ACC112 (cell line): ENCODE measurements around the gene PRKCSH.
"Not testable (repeated sequence)": the region's sequence is repeated elsewhere in the genome, so short reads cannot be mapped to it uniquely, and the experiment has no call there.

Source experiments
- H2AFZ ChIP-seq: fragments of 200-600 bp; sonication (generic); one replicate; pipeline ENCODE4 v1.6.0; 2017; ENCODE audit warnings: antibody characterized with exemption, low read length; ENCODE audit not compliant: unreplicated experiment
- H3K27ac ChIP-seq: fragments of 200-600 bp; sonication (generic); 2 replicates; pipeline ENCODE4 v1.5.1; 2014; ENCODE audit warnings: low read depth, mild to moderate bottlenecking, antibody characterized with exemption, low read length, moderate library complexity
- H3K27me3 ChIP-seq: fragments of 200-600 bp; sonication (generic); 2 replicates; pipeline ENCODE4 v1.6.1; 2014; ENCODE audit warnings: mild to moderate bottlenecking, antibody characterized with exemption, low read length, moderate library complexity, mixed read lengths; ENCODE audit not compliant: insufficient read depth
- H3K36me3 ChIP-seq: fragments of 200-600 bp; sonication (generic); 2 replicates; pipeline ENCODE4 v1.6.1; 2016; ENCODE audit warnings: mild to moderate bottlenecking, antibody characterized with exemption, low read length, moderate library complexity, mixed read lengths; ENCODE audit not compliant: insufficient read depth
- H3K4me1 ChIP-seq: fragments of 200-600 bp; sonication (generic); one replicate; pipeline ENCODE4 v1.6.1; 2016; ENCODE audit warnings: low read length, mixed read lengths; ENCODE audit not compliant: insufficient read depth, unreplicated experiment, control insufficient read depth
- H3K4me3 ChIP-seq: fragments of 200-600 bp; sonication (generic); 2 replicates; pipeline ENCODE4 v1.5.1; 2014; ENCODE audit warnings: mild to moderate bottlenecking, low read depth, low read length
- H3K79me2 ChIP-seq: fragments of 200-600 bp; sonication (generic); one replicate; pipeline ENCODE4 v1.6.0; 2016; ENCODE audit warnings: low read length; ENCODE audit not compliant: control insufficient read depth, unreplicated experiment, insufficient read depth

PRKCSH gene

DNA sequence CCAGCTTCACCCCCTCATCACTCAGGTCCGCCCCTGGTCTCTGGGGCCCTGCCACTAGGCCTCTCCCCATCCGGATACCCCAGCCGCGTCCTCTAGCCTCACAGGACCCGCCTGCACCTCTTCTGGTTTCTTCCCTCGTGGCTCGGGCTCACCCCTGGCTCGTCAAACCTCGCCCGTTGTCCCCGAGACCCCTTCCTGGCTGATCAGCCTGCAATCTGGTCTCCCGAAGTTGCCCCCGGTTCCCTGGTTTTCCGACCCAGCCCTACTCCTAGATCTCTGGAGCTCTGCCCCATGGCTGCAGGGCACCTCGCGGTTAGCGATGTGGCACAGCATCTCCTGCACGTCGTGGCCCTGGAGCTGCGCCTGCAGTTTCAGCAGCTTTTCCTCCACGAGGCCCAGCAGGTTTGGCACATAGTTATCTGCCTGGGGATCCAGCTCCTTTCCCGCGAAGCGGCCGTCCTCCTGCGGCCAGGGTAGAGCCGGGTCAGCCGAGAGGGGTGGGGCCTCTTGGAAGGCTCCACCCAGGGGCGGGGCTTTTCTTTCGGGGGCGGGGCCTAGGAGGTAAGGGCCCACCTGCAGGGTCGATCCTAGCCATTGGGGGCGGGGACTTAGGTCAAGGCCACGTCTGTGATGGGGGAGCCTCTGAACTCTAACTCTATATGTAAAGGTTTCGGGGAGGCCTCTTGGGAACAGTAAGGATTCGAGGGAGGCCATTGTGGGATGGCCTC is 13.9 kb upstream of the PRKCSH start:
- no peak overlapping the region for H2AFZ ChIP-seq

DNA sequence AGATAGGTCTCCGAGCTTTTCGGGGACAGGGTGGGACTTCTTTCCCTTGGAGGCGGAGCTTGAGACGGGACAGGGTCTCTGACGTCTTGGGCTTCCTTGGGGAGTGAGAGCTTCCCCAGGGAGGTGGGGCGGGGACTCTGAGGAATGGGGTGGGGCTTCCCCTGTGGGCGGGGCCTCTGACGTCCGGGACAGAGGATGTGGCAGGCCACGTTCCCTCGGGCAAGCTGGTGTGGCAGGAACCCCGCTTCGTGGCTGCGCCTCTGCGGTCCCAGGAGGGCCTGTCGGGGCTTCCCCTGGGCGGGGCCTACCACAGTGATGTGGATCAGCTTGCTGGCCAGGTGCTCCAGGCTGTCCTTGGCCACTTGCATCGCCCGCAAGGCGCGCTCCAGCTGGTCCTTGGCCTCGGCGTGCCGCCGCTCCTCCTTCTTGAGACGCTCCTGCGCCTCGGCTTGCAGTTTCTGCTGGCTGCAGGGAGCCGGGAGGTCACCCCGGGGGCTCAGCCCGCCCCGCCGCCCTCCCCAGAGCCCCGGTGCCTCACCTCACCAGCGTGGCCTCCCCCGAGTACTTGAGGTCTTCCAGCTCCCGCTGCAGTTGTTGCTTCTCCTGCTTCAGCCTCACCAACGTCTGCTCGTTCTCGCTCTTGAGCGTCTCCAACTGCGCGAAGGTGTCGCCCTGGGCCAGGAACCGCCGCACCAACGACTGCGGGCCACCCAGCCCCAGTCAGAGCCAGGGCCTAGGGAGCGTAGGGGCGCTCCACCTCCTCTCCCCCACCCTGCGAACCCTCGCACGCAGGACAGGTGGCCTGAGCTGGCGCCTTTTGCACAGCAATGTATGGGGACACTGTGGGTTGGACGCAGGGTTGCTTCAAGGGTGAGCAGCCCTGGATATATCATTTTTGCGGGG is 13.0 kb upstream of the PRKCSH start:
- peaks cover 6% of the 10 kb centered on the region for H3K4me1 ChIP-seq
- peak overlapping the region; percentile 9; the same call in 1 of the 2 replicates for H3K4me3 ChIP-seq
- H3K79me2 ChIP-seq, result no peaks in the 10 kb centered on the region
- H2AFZ ChIP-seq, result no peak overlapping the region
- no peak overlapping the region for H3K27ac ChIP-seq
- H3K27me3 ChIP-seq, result peaks cover 31% of the 10 kb centered on the region
- no peaks in the 10 kb centered on the region for H3K36me3 ChIP-seq

More for the DNA sequence above, 13.9 kb upstream of the PRKCSH start:
- Histone ChIP-seq H3K36me3 (no peaks in the 10 kb centered on the region), H3K27ac (no peak overlapping the region), H3K4me3 (no peak overlapping the region), H3K4me1 (peaks cover 6% of the 10 kb centered on the region), H3K27me3 (peaks cover 31% of the 10 kb centered on the region), H3K79me2 (no peaks in the 10 kb centered on the region)

DNA sequence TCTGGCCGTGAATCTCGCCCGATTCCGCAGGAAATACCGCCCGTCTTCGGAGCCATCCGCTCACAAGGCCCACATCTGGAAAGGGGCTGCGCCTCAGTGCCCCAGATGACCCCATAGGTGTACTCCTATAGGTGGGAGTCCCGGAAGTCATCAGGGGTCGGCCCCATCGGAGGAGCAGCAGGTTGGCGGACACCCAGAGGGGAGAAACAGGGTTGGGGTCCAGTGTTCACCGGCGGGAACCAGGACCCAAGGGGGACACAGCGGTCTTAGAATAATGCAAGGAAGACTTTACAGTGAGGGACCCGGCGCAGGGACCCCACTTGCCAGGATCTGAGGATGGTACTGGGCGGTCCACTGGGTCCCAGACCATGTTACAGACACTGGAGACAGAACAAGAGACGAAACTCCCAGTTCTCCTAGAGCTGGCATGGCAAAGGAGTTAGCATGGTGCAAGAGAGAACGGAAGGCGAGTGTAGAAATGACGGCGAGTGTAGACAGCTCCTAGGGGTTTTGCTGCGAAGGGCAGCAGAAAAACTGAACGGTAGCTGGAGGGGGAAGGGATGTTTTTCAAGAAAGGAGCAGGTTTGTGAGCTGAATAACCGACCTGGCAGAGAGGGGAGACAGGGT is 12.2 kb upstream of the PRKCSH start:
- H2AFZ ChIP-seq, result no peak overlapping the region
- no peaks in the 10 kb centered on the region for H3K36me3 ChIP-seq
- no peaks in the 10 kb centered on the region for H3K79me2 ChIP-seq
- peaks cover 6% of the 10 kb centered on the region for H3K4me1 ChIP-seq
- H3K27me3 ChIP-seq, result peaks cover 31% of the 10 kb centered on the region
- H3K27ac ChIP-seq, result no peak overlapping the region
- no peak overlapping the region for H3K4me3 ChIP-seq

DNA sequence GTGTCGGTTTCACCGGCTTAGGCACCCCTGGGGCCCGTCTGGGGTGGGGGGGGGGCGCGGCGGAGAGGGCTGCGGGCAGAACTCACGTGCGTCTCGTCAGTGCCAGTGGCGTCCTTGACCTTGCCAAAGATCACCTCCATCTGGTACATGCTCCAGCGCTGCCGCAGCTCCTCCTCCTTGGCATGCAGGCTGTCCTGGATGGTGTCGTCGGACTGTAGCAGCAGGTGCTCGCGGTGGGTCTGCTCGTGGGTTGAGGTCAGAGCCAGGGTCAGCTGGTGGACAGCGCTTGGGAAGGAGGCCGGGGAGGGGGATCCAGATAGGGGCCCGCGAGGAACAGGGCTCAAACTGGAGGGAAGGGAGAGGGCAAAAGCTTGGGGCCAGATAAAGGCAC is 11.6 kb upstream of the PRKCSH start:
- Histone ChIP-seq H3K36me3 (no peaks in the 10 kb centered on the region), H3K4me3 (no peak overlapping the region), H3K27me3 (peaks cover 28% of the 10 kb centered on the region), H3K27ac (no peak overlapping the region), H3K79me2 (no peaks in the 10 kb centered on the region), H3K4me1 (peaks cover 6% of the 10 kb centered on the region), H2AFZ (no peak overlapping the region)

DNA sequence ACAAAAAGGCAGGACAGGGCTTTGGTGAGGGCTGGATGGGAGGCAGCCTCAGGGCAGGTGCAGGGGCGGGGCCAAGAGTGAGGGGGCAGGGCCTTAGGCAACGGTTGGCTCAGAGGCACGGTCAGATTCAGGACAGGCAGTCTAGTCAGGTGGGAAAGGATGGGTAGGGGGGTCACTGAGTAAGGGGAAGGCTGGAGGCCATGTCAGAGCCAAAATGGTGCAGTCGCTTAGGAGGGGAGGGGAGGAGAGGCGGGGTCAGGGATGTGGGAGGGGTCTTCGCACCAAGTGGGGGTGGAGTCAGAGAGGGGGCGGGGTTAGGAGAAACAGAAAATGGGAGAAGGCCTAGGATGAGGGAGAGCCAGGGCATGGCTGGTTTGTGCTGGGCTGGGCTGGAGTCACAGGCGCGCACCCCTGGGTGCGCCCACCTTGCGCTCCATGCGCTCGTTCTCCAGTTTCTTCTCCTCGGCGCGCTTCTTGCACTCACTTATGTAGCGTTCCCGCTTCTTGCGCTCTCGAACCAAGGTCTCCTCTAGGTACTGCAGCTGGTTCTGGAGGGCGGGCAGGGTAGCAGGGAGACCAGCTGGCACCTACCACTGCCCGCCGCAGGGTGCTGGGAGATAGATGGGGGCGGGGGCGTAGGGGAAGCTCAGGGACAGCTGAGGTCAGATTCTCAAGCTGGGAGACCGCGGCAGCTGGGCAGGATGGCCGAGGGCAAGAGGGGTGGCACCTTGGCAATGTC is 9.5 kb upstream of the PRKCSH start:
- Histone ChIP-seq H3K27ac (no peak overlapping the region), H3K27me3 (peaks cover 26% of the 10 kb centered on the region), H3K4me1 (peaks cover 1% of the 10 kb centered on the region), H2AFZ (no peak overlapping the region), H3K79me2 (no peaks in the 10 kb centered on the region), H3K36me3 (no peaks in the 10 kb centered on the region), H3K4me3 (no peak overlapping the region)

DNA sequence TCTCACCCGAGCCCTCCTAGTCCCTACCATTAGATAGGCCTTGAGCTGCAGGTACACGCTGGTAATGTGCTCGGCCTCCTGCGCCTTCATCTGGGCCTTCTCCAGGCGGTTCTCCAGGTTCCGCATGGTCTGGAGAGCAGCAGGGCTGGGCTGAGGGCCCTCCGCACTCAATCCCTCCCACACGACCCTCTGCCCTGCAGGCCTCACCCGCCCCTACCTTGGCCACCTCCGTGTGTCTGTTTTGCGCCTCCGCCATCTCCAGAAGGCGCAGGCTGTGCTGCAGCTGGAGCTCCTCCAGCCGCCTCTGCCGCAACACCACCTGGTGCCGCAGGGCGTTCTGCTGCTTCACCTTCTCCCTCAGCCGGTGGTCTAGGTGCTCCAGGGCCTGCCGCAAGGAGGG is 8.8 kb upstream of the PRKCSH start:
- no peak overlapping the region for H3K27ac ChIP-seq
- H3K36me3 ChIP-seq, result no peaks in the 10 kb centered on the region
- H3K4me3 ChIP-seq, result no peak overlapping the region
- no peaks in the 10 kb centered on the region for H3K79me2 ChIP-seq
- H2AFZ ChIP-seq, result no peak overlapping the region
- peaks cover 19% of the 10 kb centered on the region for H3K27me3 ChIP-seq
- no peaks in the 10 kb centered on the region for H3K4me1 ChIP-seq

DNA sequence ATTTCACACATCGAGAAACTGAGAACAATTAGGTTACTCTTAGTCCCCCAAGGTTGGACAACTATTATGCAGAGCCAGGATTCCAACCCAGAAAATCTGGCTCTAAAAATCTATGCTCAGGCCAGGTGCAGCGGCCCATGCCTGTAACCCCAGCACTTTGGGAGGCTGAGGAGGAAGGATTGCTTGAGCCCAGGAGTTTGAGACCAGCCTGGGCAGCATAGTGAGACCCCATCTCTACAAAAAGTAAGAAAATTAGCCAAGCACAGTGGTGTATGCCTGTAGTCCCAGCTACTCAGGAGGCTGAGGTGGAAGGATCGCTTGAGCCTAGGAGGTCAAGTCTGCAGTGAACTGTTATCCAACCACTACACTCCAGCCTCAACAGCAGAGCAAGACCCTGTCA is 1.9 kb upstream of the PRKCSH start:
- not testable (repeated sequence) for H3K36me3 ChIP-seq, H3K4me3 ChIP-seq, H2AFZ ChIP-seq, H3K27me3 ChIP-seq, H3K27ac ChIP-seq
- peaks cover 20% of the 10 kb centered on the region for H3K79me2 ChIP-seq
- H3K4me1 ChIP-seq, result peaks cover 10% of the 10 kb centered on the region

DNA sequence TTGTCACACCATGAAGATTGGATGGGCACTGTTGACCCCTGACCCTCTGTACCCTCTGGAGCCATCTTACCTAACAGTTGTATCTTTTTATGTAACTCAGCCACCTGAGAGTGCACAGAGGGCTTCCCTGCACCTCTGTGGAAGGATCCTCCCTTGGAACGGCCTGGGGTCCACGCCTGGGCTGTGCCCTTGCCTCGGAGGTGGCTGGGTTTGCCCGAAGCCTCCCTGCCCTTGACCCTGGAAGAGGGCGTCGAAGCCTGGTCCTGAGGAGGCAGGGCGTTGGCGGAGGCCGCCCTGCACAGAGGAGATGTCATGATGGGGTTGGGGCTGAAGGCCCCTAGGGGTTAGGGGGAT is 755 bp upstream of the PRKCSH start:
- Histone ChIP-seq H3K4me3 (peak overlapping the region; percentile 99), H3K36me3 (no peaks in the 10 kb centered on the region), H3K27ac (peak overlapping the region; percentile 74), H2AFZ (peak overlapping the region; percentile 96), H3K4me1 (peaks cover 10% of the 10 kb centered on the region), H3K79me2 (peaks cover 20% of the 10 kb centered on the region), H3K27me3 (no peaks in the 10 kb centered on the region)

DNA sequence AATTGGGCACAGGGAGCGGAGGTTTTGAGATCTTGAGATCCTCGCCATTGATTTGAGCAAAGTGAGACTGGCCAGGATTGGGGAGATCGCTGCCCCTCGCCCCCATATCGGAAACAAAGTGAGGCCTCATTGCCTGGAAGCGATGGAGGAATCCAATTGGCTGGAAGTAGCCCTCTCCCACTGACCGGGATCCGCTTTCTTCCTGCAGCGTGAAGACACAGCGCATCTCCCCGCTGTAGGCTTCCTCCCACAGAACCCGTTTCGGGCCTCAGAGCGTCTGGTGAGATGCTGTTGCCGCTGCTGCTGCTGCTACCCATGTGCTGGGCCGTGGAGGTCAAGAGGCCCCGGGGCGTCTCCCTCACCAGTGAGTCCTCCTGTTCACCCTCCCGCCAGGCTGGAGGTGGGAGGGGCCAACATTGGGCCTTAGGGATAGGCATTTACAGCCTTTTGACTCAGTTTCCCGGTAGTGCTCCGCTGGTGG is 438 bp downstream of the PRKCSH start:
- no peaks in the 10 kb centered on the region for H3K27me3 ChIP-seq
- peak overlapping the region; percentile 99 for H3K4me3 ChIP-seq
- H3K79me2 ChIP-seq, result peaks cover 20% of the 10 kb centered on the region
- peak overlapping the region; percentile 74 for H3K27ac ChIP-seq
- H3K4me1 ChIP-seq, result peaks cover 10% of the 10 kb centered on the region
- H2AFZ ChIP-seq, result peak overlapping the region; percentile 85
- no peaks in the 10 kb centered on the region for H3K36me3 ChIP-seq

DNA sequence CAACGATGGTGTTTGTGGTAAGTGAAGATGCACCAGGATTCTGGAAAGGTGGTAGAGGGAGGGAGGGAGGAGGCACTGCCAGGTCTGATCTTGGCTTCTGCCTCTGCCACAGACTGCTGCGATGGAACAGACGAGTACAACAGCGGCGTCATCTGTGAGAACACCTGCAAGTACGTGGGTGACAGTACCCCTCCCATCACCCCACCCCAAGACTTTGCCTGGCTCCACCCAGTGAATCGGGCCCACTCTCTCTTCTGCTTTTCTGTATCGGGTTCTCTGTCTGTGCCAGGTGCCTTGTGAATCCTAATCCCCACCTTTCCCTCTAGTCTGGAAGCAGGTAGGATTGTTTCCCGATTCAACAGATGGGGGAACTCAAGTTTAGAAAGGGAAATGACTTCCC is 2.5 kb downstream of the PRKCSH start:
- no peak overlapping the region for H3K4me3 ChIP-seq
- no peak overlapping the region for H2AFZ ChIP-seq
- H3K4me1 ChIP-seq, result peaks cover 10% of the 10 kb centered on the region
- H3K27ac ChIP-seq, result no peak overlapping the region
- peaks cover 20% of the 10 kb centered on the region for H3K79me2 ChIP-seq
- H3K36me3 ChIP-seq, result no peaks in the 10 kb centered on the region
- H3K27me3 ChIP-seq, result no peaks in the 10 kb centered on the region
